NOMO-1 treated with dmso at 0.1 percent for 144 hours (cell line): Measurements from ENCODE around the gene CCNG1.
A peak's percentile ranks its signal among the peaks of the same experiment; 100 is the strongest.
"Not testable (repeated sequence)": the region's sequence is repeated elsewhere in the genome, so short reads cannot be mapped to it uniquely, and the experiment has no call there.

Experiments used
- DNase-seq: peaks from one replicate; lab custom pipeline; 2025; ENCODE audit not compliant: unreplicated experiment; lab: John Stamatoyannopoulos, UW

Gene CCNG1

GRCh38 chr5:163437309-163438182, at the start of gene CCNG1:
TSS of gene CCNG1 (plus strand) at chr5:163437595. CDS start at chr5:163439257, 1,662 bp downstream.
- DNase-seq: peak; percentile 95

- no peak for DNase-seq
Observed at GRCh38 chr5:163395792-163396191, 41.6 kb upstream of the CCNG1 start.

- peak; percentile 32 for DNase-seq
Observed at GRCh38 chr5:163396818-163397340, 40.5 kb upstream of the CCNG1 start.

- DNase-seq: no peak
Observed at GRCh38 chr5:163397354-163397753, 40.0 kb upstream of the CCNG1 start.

GRCh38 chr5:163399923-163400322, 37.5 kb upstream of the CCNG1 start:
- no peak for DNase-seq

- DNase-seq: no peak
Observed at GRCh38 chr5:163401271-163401670, 36.1 kb upstream of the CCNG1 start.

GRCh38 chr5:163402007-163402406, 35.4 kb upstream of the CCNG1 start:
- DNase-seq: no peak

- DNase-seq: no peak
Observed at GRCh38 chr5:163404364-163405173, 32.8 kb upstream of the CCNG1 start.

GRCh38 chr5:163407034-163407655, 30.2 kb upstream of the CCNG1 start:
- DNase-seq: no peak

GRCh38 chr5:163408311-163408923, 29.0 kb upstream of the CCNG1 start:
- peak; percentile 47 for DNase-seq

- no peak for DNase-seq
Observed at GRCh38 chr5:163409384-163409783, 28.0 kb upstream of the CCNG1 start.

GRCh38 chr5:163410505-163410904, 26.9 kb upstream of the CCNG1 start:
- no peak for DNase-seq

- DNase-seq: not testable (repeated sequence)
Observed at GRCh38 chr5:163415673-163416072, 21.7 kb upstream of the CCNG1 start.

GRCh38 chr5:163424836-163425235, 12.6 kb upstream of the CCNG1 start:
- no peak for DNase-seq

- not testable (repeated sequence) for DNase-seq
Observed at GRCh38 chr5:163426128-163426527, 11.3 kb upstream of the CCNG1 start.

- no peak for DNase-seq
Observed at GRCh38 chr5:163432544-163432943, 4.9 kb upstream of the CCNG1 start.

GRCh38 chr5:163433271-163433670, 4.1 kb upstream of the CCNG1 start:
- no peak for DNase-seq

GRCh38 chr5:163434401-163434866, 3.0 kb upstream of the CCNG1 start:
- DNase-seq: no peak

- DNase-seq: no peak
Observed at GRCh38 chr5:163436515-163436914, 880 bp upstream of the CCNG1 start.

GRCh38 chr5:163437011-163437308, 435 bp upstream of the CCNG1 start:
- DNase-seq: no peak

- peak; percentile 70 for DNase-seq
Observed at GRCh38 chr5:163439092-163439425, 1.7 kb downstream of the CCNG1 start.
